ENCODE results near the gene SLC17A2.
A peak's percentile ranks its signal among the peaks of the same experiment; 100 is the strongest.

SLC17A2 gene

GRCh38 chr6:25930532-25931410 is at the start of gene SLC17A2:
TSS of gene SLC17A2 (minus strand) at chr6:25930691. CDS start at chr6:25925796, 4,895 bp downstream.
- TF ChIP-seq CTCF (IDR thresholded peaks at IDR 0.05) (no peak), ZFX (IDR thresholded peaks at IDR 0.05; ENCODE audit: borderline replicate concordance) (no peak)
- H3K27ac ChIP-seq, result peak within 1 kb of the TSS; percentile 86

GRCh38 chr6:25975923-25976560 is 45.6 kb upstream of the SLC17A2 start:
- TF ChIP-seq ZFX (IDR thresholded peaks at IDR 0.05; ENCODE audit: borderline replicate concordance) (no peak), CTCF (IDR thresholded peaks at IDR 0.05) (no peak)
- no peak overlapping the region for H3K27ac ChIP-seq

GRCh38 chr6:25973923-25974555 is 43.5 kb upstream of the SLC17A2 start:
- TF ChIP-seq ZFX (IDR thresholded peaks at IDR 0.05; ENCODE audit: borderline replicate concordance) (no peak), CTCF (IDR thresholded peaks at IDR 0.05) (no peak)
- no peak overlapping the region for H3K27ac ChIP-seq

GRCh38 chr6:25972902-25973301 is 42.4 kb upstream of the SLC17A2 start:
- no peak overlapping the region for H3K27ac ChIP-seq
- no peak for TF ChIP-seq ZFX (IDR thresholded peaks at IDR 0.05; ENCODE audit: borderline replicate concordance)
- no peak for TF ChIP-seq CTCF (IDR thresholded peaks at IDR 0.05)

- H3K27ac ChIP-seq, result no peak overlapping the region
- TF ChIP-seq CTCF (IDR thresholded peaks at IDR 0.05) (no peak), ZFX (IDR thresholded peaks at IDR 0.05; ENCODE audit: borderline replicate concordance) (no peak)
Observed at GRCh38 chr6:25972128-25972527, 41.6 kb upstream of the SLC17A2 start.

GRCh38 chr6:25971187-25971821 is 40.8 kb upstream of the SLC17A2 start:
- no peak overlapping the region for H3K27ac ChIP-seq
- no peak for TF ChIP-seq ZFX (IDR thresholded peaks at IDR 0.05; ENCODE audit: borderline replicate concordance)
- no peak for TF ChIP-seq CTCF (IDR thresholded peaks at IDR 0.05)
